ENCODE data around the gene C1QTNF8.

DNA sequence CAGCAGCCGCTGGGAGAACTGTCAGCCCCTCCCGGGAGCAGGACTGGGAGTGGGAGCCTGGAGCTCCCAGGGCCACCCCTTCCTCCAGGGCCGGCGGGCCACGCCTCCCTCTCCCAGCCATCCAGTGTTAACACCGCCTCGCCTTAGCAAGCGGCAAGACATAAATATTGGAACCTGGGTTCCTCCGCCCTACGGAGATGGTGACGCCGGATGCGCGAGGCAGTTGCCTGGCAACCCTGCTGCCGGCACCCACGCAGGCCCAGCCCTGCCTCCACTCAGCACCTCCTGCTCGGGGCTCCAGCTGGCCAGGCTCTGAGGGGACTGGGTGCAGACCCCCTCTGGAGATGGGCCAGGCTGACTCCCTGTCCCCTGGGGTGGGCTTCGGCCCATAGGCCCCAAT, 29.4 kb upstream of the C1QTNF8 start:
- TF ChIP-seq, protein P1, sequence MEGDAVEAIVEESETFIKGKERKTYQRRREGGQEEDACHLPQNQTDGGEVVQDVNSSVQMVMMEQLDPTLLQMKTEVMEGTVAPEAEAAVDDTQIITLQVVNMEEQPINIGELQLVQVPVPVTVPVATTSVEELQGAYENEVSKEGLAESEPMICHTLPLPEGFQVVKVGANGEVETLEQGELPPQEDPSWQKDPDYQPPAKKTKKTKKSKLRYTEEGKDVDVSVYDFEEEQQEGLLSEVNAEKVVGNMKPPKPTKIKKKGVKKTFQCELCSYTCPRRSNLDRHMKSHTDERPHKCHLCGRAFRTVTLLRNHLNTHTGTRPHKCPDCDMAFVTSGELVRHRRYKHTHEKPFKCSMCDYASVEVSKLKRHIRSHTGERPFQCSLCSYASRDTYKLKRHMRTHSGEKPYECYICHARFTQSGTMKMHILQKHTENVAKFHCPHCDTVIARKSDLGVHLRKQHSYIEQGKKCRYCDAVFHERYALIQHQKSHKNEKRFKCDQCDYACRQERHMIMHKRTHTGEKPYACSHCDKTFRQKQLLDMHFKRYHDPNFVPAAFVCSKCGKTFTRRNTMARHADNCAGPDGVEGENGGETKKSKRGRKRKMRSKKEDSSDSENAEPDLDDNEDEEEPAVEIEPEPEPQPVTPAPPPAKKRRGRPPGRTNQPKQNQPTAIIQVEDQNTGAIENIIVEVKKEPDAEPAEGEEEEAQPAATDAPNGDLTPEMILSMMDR (IDR thresholded peaks at IDR 0.05; ENCODE audit: low read length), result no peak
- TF ChIP-seq EZH2 (IDR thresholded peaks at IDR 0.05; ENCODE audit: borderline replicate concordance, low read length), result no peak

All from OCI-LY1 (cell line).